Chondrocyte (in vitro differentiated cells): Measurements from ENCODE around the gene SPRN. TPM values are rescaled to one million over a fixed set of nuclear protein-coding genes. Genes with fewer than 3 reads are reported as not detected.

Experiments used
- DNase-seq: peaks from one replicate; pipeline ENCODE4 v3.0.0; 2021; ENCODE audit warnings: mixed read lengths, low spot score
- H3K27ac Mint-ChIP-seq: one replicate; pipeline ENCODE4 v1.8.0; 2021; ENCODE audit warnings: mild to moderate bottlenecking, moderate library complexity, mixed read lengths; ENCODE audit not compliant: unreplicated experiment
- H3K27me3 Mint-ChIP-seq: 2 replicates; pipeline ENCODE4 v1.8.0; 2021; ENCODE audit warnings: low read depth, mixed read lengths
- H3K36me3 Mint-ChIP-seq: 2 replicates; pipeline ENCODE4 v1.8.0; 2021; ENCODE audit warnings: low read depth, mixed read lengths
- H3K4me1 Mint-ChIP-seq: 2 replicates; pipeline ENCODE4 v1.8.0; 2021; ENCODE audit warnings: low read depth, mild to moderate bottlenecking, mixed read lengths
- H3K4me3 Mint-ChIP-seq: one replicate; pipeline ENCODE4 v1.8.0; 2021; ENCODE audit warnings: mild to moderate bottlenecking, moderate library complexity, mixed read lengths; ENCODE audit not compliant: unreplicated experiment
- H3K9me3 Mint-ChIP-seq: 2 replicates; pipeline ENCODE4 v1.8.0; 2021; ENCODE audit warnings: low read depth, mixed read lengths
- total RNA-seq: library from RNA; stranded (reverse); gene quantifications from 3 replicates; pipeline ENCODE4 v1.2.1, GENCODE V29; 2021
- TF ChIP-seq, protein P1 (sequence below): fragments of 200-600 bp; sonication (generic); IDR thresholded peaks from 2 replicates; pipeline ENCODE4 v1.5.0; 2021; ENCODE audit warnings: antibody characterized with exemption, mild to moderate bottlenecking, moderate library complexity

The SPRN gene
- total RNA-seq, 1 donor from 2014 or later = 6.5 TPM

DNA sequence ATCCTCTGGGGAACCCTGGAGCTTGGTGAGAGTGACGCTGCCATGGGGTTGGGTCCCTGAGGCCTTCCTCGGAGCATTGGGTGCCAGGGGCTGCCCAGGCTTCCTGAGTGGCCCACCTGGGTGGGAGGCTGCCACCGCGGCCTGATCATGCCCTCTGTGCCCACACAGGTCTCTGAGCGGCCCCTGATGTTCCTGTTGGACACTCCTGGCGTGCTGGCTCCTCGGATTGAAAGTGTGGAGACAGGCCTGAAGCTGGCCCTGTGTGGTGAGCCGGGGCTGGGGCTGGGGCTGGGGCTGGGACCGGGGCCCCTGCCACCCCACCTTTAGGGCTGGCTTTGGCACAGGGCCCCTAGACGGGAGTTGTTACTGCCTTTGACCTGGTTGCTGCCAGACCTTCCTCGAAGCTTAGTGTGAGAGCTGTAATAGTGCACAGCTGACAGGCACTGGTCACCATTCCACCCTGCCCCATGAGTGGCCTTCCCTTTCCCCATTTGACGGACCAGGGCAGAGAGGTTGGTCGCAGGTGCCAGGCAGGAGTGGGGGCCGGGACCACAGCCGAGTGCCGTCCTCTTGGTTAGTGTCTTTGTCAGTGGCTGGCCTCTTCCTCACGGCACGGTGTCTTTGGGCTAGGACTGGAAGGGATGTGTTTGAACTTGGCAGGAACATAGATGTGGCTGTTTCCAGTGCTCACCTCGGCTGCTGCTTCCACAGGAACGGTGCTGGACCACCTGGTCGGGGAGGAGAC is 22.3 kb downstream of the SPRN start:
- Mint-ChIP-seq H3K4me3 (no peak overlapping the region), H3K9me3 (no peaks in the 10 kb centered on the region), H3K27me3 (no peaks in the 10 kb centered on the region), H3K27ac (no peak overlapping the region), H3K4me1 (peaks cover 18% of the 10 kb centered on the region), H3K36me3 (peaks cover 38% of the 10 kb centered on the region)
- DNase-seq = no peak
- TF ChIP-seq, protein P1, sequence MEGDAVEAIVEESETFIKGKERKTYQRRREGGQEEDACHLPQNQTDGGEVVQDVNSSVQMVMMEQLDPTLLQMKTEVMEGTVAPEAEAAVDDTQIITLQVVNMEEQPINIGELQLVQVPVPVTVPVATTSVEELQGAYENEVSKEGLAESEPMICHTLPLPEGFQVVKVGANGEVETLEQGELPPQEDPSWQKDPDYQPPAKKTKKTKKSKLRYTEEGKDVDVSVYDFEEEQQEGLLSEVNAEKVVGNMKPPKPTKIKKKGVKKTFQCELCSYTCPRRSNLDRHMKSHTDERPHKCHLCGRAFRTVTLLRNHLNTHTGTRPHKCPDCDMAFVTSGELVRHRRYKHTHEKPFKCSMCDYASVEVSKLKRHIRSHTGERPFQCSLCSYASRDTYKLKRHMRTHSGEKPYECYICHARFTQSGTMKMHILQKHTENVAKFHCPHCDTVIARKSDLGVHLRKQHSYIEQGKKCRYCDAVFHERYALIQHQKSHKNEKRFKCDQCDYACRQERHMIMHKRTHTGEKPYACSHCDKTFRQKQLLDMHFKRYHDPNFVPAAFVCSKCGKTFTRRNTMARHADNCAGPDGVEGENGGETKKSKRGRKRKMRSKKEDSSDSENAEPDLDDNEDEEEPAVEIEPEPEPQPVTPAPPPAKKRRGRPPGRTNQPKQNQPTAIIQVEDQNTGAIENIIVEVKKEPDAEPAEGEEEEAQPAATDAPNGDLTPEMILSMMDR = no peak

DNA sequence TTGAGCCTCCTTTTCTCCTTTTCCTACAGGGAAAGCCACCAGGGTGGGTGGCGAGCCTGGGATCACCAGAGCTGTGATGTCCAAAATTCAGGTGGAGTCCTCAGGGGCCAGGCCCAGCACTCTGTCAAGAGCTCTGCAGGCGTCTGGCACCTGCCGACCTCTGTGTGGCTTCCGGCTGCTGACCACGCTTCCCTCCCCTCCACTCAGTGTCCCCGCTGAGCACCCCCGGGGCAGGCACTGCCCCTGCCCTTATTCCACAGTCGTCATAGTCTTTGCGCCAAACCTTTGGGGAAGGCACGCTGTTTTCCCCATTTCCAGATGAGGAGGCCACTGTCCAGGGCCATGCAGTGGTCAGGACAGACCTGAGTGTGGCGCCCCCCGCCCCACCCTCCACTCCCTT is 22.9 kb downstream of the SPRN start:
- no peak overlapping the region for H3K4me3 Mint-ChIP-seq
- no peak for DNase-seq
- peaks cover 34% of the 10 kb centered on the region for H3K36me3 Mint-ChIP-seq
- no peak overlapping the region for H3K27ac Mint-ChIP-seq
- TF ChIP-seq, protein P1 = no peak
- H3K27me3 Mint-ChIP-seq = no peaks in the 10 kb centered on the region
- H3K4me1 Mint-ChIP-seq = peaks cover 18% of the 10 kb centered on the region
- no peaks in the 10 kb centered on the region for H3K9me3 Mint-ChIP-seq

DNA sequence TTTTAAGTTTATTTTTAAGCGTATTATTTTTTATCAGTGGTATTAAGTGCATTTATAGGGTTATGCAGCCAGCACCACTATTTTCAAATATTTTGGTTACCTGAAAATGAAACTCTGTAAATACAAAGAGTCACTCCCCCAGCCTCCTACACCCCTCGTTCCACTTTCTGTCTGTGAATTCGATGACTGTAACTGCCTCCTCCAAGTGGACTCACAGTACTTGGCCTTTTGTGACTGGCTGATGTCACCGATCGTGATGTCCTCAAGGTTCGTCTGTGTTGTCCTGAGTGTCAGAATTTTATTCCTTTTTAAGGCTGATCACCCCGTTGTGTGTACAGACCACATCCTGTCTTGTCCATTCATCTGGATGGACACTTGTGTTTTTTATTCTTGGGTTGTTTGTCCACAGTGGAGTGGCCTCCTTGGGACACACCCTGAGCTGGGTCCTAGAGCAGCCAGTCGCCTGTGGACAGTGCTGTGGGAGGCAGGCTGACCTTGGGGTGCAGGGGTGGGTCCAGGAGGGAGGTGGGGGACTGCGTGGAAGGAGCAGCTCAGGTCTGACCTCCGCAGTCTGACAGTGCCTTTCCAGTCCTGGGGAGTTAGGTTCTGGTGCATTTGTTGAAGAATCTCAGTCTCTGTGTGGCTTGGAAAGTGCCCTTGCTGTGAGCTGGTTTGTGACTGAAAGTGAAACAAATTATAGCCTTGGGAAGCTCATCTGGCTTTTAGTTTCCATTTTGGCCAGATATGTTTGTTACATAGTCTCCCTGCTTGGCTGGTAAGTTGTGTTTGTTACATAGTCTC is 23.6 kb downstream of the SPRN start:
- DNase-seq = no peak
- no peaks in the 10 kb centered on the region for H3K9me3 Mint-ChIP-seq
- no peaks in the 10 kb centered on the region for H3K27me3 Mint-ChIP-seq
- H3K4me3 Mint-ChIP-seq = no peak overlapping the region
- H3K27ac Mint-ChIP-seq = no peak overlapping the region
- TF ChIP-seq, protein P1 = no peak
- H3K4me1 Mint-ChIP-seq = peaks cover 16% of the 10 kb centered on the region
- H3K36me3 Mint-ChIP-seq = peaks cover 30% of the 10 kb centered on the region

DNA sequence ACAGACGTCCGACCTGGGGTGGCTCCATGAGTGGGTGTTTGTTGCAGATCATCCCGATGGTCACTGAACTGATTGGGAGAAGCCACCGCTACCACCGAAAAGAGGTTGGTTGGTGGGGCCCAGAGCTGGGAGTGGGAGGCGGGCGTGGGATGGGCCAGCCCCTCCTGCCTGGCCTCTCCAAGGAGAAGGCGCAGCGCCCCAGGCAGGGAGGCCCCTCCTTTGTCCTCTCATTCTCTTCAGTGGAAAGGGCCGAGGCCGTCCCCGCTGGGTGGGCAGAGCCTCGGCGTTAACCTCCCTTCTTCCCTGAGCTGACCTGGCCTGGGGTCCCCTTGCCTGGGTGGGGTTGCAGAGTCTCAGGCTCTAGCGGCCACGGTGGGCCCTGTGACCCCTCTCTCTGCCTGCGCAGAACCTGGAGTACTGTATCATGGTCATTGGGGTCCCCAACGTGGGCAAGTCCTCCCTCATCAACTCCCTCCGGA is 25.3 kb downstream of the SPRN start:
- no peak overlapping the region for H3K4me3 Mint-ChIP-seq
- H3K27me3 Mint-ChIP-seq = no peaks in the 10 kb centered on the region
- H3K36me3 Mint-ChIP-seq = peaks cover 26% of the 10 kb centered on the region
- TF ChIP-seq, protein P1 = no peak
- no peaks in the 10 kb centered on the region for H3K9me3 Mint-ChIP-seq
- no peak for DNase-seq
- H3K27ac Mint-ChIP-seq = no peak overlapping the region
- peaks cover 12% of the 10 kb centered on the region for H3K4me1 Mint-ChIP-seq

DNA sequence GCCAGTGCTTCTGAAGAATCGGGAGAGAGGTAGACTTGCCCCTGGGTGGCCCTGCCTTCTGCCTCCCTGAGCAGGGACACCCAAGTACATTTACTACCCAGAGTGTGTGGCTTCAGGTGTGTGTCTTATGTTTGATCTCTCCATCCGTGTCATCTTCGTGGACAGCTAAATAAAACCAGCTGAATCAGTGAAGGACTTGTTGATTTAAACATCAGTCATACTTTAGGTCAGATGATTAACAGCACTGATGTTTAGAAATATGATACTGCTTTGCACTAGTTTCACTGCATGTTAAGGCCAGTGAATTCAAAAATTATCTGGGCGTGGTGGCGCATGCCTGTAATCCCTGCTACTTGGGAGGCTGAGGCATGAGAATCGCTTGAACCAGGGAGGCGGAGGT is 26.5 kb downstream of the SPRN start:
- DNase-seq = no peak
- H3K36me3 Mint-ChIP-seq = peaks cover 20% of the 10 kb centered on the region
- H3K9me3 Mint-ChIP-seq = no peaks in the 10 kb centered on the region
- H3K4me3 Mint-ChIP-seq = no peak overlapping the region
- peaks cover 18% of the 10 kb centered on the region for H3K4me1 Mint-ChIP-seq
- H3K27me3 Mint-ChIP-seq = no peaks in the 10 kb centered on the region
- H3K27ac Mint-ChIP-seq = no peak overlapping the region
- TF ChIP-seq, protein P1 = no peak
